HPDE6-E6E7 (cell line): ENCODE measurements around the gene WDR81.
"Not testable (repeated sequence)": the region's sequence is repeated elsewhere in the genome, so short reads cannot be mapped to it uniquely, and the experiment has no call there.

Source experiments
- DNase-seq: peaks from one replicate; pipeline ENCODE4 v3.0.0; 2011; ENCODE audit warnings: missing footprints; ENCODE audit errors: extremely low spot score

The WDR81 gene

GRCh38 chr17:1753767-1754429, 29.4 kb downstream of the WDR81 start:
- no peak for DNase-seq

GRCh38 chr17:1754430-1755112, 30.1 kb downstream of the WDR81 start:
- DNase-seq: no peak

GRCh38 chr17:1755252-1755826, 30.8 kb downstream of the WDR81 start:
- DNase-seq: no peak

GRCh38 chr17:1755827-1756262, 31.3 kb downstream of the WDR81 start:
- DNase-seq: no peak

GRCh38 chr17:1758807-1759206, 34.3 kb downstream of the WDR81 start:
- DNase-seq: no peak

GRCh38 chr17:1759529-1759928, 35.0 kb downstream of the WDR81 start:
- no peak for DNase-seq

GRCh38 chr17:1762233-1762900, 37.9 kb downstream of the WDR81 start:
- DNase-seq: no peak

GRCh38 chr17:1762901-1763898, 38.7 kb downstream of the WDR81 start:
- DNase-seq: no peak

GRCh38 chr17:1764284-1764683, 39.8 kb downstream of the WDR81 start:
- DNase-seq: peak; percentile 47

GRCh38 chr17:1764705-1765104, 40.2 kb downstream of the WDR81 start:
- not testable (repeated sequence) for DNase-seq

GRCh38 chr17:1765576-1765975, 41.1 kb downstream of the WDR81 start:
- no peak for DNase-seq

- DNase-seq: no peak
Measured at GRCh38 chr17:1766382-1767135, 42.1 kb downstream of the WDR81 start.

- DNase-seq: no peak
Measured at GRCh38 chr17:1767358-1767757, 42.9 kb downstream of the WDR81 start.

GRCh38 chr17:1769822-1770477, 45.4 kb downstream of the WDR81 start:
- peak; percentile 88 for DNase-seq

GRCh38 chr17:1773000-1773695, 48.6 kb downstream of the WDR81 start:
- not testable (repeated sequence) for DNase-seq

GRCh38 chr17:1773696-1774181, 49.2 kb downstream of the WDR81 start:
- no peak for DNase-seq

- DNase-seq: no peak
Measured at GRCh38 chr17:1774390-1775176, 50.1 kb downstream of the WDR81 start.

GRCh38 chr17:1776328-1776727, 51.8 kb downstream of the WDR81 start:
- DNase-seq: no peak
